Sigmoid colon (tissue), 4 donors: Measurements from ENCODE around the gene RAD21L1.
"Not testable (repeated sequence)": the region's sequence is repeated elsewhere in the genome, so short reads cannot be mapped to it uniquely, and the experiment has no call there.

Experiments
- CTCF ChIP-seq, 4 experiments: fragments of 450-650 bp in 3 of 4; fragments of 200-600 bp in 1 of 4; IDR thresholded peaks; one replicate each; pipeline ENCODE4 v1.5.1; 2016 to 2019; ENCODE audit warnings: antibody characterized with exemption in 4 of 4, mild to moderate bottlenecking in 3 of 4, moderate library complexity in 2 of 4
- EP300 ChIP-seq, 4 donors: sonication (generic); formaldehyde crosslinking; IDR thresholded peaks; one replicate each; pipeline ENCODE4 v1.6.1; 2017; ENCODE audit warnings: antibody characterized with exemption in 4 of 4
- POLR2A ChIP-seq, 2 donors: fragments of 450-650 bp; IDR thresholded peaks; one replicate each; pipeline ENCODE4 v1.6.1; 2016; ENCODE audit warnings: antibody characterized with exemption in 2 of 2, mild to moderate bottlenecking in 2 of 2, moderate library complexity in 2 of 2
- POLR2AphosphoS5 ChIP-seq, 4 donors: sonication (generic); formaldehyde crosslinking; IDR thresholded peaks; one replicate each; pipeline ENCODE4 v1.6.1; 2017; ENCODE audit warnings: antibody characterized with exemption in 4 of 4

- TF ChIP-seq POLR2AphosphoS5, CTCF, POLR2A, EP300 (IDR thresholded peaks at IDR 0.05): not testable (repeated sequence)
Observed at GRCh38 chr20:1216527-1217427, 9.1 kb upstream of the RAD21L1 start.
